ENCODE data around the gene TYK2.

DNA sequence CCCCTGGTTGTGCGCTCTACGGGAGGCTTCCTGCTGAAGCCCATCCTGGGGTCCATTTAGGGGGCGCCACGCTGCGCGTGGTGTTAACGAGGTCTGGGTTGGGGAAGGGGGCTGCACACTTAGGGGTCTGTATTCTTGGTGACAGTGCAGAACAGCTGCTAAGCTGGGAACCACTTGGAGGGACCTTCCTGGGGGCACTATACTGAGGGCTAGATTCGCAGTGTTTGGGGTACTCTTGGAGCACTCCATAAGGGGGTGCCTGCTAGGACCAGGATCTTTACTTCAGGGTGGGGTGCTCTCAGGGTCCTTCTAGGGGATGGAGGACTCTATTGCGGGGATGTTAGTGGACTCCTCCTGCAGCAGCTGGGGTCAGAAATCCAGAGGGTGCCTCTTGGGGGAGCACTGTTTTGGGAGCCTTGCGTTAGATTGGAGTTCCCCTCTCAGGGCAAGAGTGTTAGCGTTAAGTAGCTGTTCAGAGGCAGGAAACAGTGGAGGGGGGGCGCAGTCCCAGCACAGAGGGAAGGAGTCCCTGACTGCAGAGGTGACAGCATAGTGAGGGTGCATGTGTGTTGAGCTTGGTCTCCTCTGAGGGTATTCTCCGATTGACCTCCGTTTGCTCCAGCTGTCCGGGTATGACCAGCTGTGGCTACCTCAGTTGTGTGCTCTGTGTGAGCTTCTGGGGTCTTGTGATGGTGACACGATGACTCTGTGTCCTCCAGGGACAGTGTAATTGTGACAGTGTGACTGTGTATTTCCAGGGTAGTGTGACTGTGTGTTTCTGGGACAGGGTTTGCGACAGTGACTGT is 41.1 kb upstream of the TYK2 start:
- TF ChIP-seq, protein P1, sequence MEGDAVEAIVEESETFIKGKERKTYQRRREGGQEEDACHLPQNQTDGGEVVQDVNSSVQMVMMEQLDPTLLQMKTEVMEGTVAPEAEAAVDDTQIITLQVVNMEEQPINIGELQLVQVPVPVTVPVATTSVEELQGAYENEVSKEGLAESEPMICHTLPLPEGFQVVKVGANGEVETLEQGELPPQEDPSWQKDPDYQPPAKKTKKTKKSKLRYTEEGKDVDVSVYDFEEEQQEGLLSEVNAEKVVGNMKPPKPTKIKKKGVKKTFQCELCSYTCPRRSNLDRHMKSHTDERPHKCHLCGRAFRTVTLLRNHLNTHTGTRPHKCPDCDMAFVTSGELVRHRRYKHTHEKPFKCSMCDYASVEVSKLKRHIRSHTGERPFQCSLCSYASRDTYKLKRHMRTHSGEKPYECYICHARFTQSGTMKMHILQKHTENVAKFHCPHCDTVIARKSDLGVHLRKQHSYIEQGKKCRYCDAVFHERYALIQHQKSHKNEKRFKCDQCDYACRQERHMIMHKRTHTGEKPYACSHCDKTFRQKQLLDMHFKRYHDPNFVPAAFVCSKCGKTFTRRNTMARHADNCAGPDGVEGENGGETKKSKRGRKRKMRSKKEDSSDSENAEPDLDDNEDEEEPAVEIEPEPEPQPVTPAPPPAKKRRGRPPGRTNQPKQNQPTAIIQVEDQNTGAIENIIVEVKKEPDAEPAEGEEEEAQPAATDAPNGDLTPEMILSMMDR (IDR thresholded peaks at IDR 0.05): no peak
- TF ChIP-seq POLR2AphosphoS5 (IDR thresholded peaks at IDR 0.05): no peak

All from suprapubic skin (tissue), 3 donors.